Pons (tissue), 1 donor: ENCODE measurements around the gene MRPL2.
A peak's percentile ranks its signal among the peaks of the same experiment; 100 is the strongest.

ENCODE experiments used
- DNase-seq: peaks from one replicate; pipeline ENCODE4 v3.0.0-alpha.2; 2016; ENCODE audit warnings: low spot score

The MRPL2 gene

DNA sequence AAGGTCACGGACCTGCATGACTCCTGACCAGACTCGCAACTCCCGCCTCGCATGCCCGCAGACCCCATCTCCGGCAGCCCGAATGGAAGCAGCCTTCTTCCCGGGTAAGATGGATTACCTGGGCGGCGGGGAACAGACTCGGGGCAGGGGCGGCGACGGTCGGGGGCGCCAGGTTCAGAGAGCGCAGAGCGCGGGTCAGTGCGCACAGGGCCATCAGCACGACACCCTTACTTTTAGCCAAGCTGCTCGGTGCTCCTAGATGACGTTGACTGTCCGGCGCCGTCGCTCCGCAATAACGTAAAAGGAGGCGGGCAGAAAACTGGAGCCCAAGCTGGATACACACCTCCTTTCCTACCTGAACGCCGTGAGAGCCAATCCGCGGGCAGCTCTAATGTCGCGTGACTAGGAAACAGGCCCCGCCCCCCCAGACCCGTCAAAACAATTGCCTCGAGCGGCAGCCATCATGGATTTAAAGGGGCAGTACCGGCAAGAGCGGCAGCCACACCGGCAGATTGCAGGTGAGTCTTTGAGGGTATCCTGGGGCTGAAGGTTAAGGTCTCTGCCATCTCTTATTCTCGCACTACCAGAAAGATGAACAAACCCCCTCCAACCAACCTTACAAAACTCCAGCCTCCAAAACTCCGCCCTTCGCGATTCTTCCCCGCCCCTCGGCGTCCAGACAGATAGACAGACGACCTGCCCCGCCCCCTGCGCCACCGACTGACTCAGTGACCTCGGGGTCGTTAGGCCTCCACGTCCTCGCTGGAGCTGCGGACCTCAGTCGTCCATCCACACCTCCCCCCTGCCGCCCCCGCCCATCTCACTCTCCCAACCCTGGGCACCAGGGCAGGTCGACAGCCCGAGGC is at the start of gene MRPL2, which contains the start of gene KLC4:
TSS of gene MRPL2 (minus strand) at position 267 of the 866 bp plus-strand sequence. CDS start at position 214, 53 bp downstream.
TSS of gene KLC4 (plus strand) at position 464 of the 866 bp plus-strand sequence. CDS start 1,705 bp downstream, outside the sequence.
- DNase-seq: peak; percentile 99

DNA sequence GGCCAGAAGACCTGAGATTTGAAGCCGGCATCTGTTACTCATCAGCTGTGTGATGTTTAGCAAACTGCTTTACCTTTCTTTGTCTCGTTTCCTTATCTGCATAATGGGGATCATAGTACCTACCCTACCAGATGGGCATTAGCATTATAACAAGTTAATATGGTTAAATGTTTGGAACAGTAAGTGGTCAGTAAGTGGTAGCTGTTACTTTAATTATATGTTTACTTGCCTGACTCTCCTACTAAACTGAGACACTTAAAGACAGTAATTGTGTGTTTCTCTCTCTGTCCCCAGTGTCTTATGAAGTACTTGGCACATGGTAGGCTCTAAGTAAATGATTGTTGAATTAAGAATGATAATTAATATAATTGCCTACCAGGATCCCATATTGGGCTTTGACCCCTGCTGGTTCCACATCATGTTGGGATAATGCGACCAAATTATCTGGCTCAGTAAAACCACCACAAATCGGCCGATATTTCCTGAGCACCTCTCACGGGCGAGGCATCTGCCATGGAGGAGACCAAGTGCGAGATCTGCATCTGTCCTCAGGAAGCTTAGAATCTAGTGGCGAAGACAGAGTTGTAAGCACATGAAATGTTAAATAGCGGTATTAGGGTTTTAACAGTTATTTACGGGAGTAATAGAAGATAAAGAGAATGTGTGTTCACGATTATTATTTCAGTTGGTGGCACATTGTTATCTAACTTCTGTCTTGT is 48.3 kb upstream of the MRPL2 start:
- no peak for DNase-seq

DNA sequence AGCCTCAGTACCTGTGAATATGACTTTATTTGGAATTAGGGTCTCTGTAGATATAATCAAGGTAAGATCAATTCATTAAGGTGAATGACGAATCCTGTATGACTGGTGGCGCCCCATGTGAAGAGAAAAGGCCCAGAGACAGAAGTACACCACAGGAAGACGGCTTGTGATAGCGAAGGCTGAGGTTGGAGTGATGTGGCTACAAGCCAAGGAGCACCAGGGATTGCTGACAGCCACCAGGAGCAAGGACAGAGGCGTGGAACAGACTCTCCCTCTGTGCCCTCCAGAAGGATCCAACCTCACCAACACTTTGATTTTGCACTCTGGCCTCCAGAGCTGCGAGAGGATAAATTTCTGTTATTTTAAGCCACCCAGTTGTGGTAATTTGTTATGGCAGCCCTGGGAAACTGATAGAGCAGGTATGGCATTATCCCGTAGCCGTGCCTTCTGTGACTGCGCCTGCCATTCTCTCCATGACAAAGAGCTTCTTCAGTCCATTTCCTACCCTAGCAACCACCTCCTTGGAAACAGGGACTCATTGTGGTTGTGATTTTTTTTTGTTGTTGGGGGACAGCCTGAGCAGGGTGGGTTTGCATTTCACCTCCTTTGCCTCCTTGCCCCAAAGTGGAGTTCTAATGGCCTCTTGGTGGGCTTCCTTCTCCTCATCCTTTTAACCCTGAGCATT is 46.4 kb upstream of the MRPL2 start:
- DNase-seq: no peak

DNA sequence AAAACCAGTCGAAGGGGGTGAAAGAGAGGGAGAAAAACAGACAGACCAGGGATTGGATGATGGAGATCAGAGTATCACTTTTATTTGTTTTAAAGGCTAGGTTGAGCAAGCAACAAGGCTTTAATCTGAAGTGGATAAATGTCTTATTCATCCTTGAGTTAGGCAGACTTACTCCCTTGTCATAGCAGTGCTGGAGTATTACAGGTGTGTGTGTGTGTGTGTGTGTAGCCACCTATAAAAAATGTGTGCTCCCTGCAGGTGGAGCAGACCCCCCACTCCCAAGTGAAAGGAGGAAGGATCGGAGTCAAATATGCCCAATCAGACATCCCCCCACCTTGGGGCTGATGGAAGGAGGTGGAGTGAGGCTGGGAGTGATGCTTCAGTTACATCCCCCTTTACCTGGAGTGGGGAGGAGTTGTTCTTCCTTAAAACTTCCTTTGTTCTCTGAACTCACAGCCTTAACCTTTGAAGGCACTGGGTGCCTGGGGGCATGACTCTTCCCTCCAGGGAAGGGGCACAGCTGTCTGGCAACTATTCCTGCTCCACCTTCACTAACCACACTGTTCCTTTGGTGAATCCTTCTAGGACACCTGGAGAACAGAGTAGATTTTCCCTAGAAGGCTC is 44.1 kb upstream of the MRPL2 start:
- no peak for DNase-seq

DNA sequence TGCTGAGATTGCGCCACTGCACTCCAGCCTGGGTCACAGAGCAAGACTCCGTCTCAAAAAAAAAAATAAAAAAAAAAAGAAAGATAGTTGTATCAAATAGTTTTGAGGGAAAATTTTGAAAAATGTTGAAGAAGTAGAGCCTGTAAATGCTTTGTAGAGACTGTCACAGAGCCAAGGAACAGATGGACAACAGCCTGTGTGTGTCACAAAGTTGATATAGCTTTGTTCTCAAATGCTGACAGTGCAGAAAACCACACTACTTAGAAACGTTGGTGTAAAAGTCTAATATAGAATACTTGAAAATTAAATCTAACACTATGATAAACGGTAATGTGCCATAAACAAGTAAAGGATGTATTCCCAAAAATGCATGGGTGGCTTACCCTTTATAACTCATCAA is 42.3 kb upstream of the MRPL2 start:
- DNase-seq: no peak

DNA sequence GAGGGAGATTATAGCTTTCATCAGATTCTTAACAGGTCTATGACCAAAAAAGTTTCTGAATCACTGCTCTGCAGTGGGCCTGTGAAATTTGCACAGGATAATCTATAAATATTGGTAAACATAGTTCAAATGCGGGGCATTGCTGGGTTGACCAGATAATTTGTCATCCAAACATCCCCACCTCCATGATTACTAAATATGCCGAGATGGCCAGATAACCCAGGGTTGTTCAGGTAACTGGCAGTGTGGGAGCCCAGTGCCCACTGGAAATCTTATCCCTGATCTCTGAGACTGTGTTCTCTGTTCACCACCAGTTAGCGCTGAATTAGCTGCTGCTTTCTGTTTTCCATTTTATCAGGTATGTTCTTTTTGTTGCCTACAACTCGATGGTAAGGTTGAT is 38.3 kb upstream of the MRPL2 start:
- no peak for DNase-seq

DNA sequence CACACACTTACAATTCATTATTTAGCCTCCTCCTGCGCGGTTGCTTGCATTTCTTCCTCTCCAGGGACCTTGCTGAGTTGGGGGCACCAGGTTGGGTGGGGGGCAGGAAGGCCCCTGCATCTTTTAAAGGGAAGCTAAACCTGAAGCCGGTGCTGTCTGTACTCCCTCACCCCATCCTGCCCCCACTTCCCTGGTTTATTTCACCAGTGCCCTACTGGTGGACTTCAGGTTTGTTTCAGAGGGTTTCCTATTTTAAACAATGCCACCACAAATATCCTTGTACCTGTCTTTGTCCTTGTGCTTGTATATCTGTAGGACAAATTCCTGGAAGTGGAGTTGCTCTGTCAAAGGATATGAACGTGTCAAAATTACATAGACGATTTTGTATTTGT is 37.9 kb upstream of the MRPL2 start:
- DNase-seq: no peak

DNA sequence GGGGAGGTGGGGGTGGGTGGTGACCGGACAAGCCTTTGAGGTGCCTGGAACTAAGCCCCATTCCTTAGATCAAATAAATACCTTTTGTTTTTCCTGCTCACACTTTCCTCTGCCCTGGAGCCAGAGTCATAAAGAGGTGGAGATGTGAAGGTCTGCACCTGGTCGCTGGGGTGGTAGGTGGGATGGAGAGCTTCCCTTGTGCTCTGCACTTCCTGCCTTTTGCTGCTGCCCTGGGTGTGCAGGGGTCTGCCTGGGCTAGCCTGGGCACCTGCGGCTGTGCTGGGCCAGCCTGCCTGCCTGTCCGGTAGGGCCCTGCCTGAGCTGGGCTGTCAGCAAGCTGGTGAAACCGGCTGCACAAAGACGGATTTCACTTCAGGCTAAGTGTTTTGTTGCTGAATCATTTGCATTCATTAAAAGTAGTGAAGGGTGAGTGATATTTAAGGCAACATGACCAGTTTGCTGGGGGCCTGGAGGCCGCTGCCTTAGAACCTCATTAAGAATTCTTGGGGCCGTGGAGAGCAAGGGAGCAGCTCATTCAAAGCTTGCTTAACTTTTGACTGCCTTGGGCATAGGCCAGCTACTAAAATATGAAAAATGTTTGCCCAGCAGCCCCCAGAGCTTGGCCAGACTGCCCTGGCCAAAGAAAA is 37.3 kb upstream of the MRPL2 start:
- no peak for DNase-seq

DNA sequence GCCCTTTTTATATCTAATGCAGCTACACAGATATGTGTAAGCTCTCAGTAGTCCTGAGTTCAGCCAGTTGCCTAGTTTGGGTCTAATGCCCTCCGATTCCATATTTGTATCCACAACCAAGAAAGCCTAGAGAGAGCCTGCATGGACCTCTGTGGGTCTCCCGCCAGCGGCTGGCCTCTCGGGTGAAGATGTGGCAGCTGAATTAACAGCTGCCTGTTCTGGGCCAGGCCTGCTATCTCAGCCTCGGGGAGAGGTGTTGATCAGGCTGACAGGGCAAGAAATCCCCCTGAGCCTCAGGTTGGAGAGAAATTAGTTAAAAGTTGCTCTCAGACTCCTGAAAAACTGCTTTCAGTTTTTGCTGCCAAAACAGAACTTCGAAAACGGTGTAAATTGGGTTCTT is 36.7 kb upstream of the MRPL2 start:
- no peak for DNase-seq

DNA sequence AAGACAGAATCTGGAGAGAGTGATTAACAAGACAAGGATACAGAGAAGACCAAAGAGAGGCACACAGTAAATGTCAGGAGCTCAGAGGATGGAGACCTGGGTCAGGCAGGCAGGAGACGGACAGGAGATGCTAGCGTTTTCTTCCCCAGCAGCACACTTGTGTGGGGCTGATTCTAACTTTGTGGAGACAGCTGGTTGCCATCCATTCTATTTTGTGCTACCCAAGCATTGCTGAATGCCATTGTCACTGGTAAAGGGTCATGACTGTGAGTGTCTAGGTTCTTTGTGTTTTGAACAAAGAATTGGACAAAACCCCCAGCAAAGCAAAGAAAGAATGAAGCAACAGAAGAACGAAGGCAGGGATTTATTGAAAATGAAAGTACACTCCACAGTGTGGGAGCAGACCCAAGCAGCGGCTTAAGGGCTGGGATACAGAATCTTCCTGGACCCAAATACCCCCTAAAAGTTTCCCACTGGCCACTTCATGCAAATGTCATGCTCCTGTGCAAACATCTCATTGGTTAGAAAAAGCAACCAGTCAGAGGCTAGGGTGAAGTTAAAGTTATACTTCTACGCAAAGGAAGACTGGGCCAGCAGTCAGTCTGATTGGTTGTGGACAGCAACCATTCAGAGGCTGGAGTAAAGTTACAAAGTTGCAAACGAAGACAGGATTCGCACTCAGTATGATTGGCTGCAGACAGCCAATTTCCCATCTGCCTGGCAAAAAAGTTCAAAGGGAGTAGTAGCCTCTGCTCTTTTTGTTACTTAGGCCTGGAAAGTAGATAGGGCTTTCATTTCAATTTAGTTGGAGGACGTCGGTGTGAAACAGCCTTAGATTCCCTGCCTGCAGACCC is 34.4 kb upstream of the MRPL2 start:
- DNase-seq: peak; percentile 14

DNA sequence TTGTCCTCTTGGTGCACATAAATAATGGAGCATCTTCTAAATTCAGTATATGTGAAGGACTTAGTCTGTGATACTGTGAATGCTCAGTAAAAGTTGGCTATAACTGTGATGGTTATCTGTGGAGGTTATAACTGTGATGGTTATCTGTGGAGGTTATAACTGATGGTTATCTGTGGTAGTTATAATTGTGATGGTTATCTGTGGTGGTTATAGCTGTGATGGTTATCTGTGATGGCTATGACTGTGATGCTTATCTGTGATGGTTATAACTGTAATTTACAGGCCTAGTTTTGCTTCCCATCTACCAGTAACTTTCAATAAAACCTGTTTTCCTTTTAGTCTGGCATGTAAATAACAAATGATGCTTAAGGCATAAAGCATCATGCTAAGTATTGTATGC is 33.4 kb upstream of the MRPL2 start:
- no peak for DNase-seq

DNA sequence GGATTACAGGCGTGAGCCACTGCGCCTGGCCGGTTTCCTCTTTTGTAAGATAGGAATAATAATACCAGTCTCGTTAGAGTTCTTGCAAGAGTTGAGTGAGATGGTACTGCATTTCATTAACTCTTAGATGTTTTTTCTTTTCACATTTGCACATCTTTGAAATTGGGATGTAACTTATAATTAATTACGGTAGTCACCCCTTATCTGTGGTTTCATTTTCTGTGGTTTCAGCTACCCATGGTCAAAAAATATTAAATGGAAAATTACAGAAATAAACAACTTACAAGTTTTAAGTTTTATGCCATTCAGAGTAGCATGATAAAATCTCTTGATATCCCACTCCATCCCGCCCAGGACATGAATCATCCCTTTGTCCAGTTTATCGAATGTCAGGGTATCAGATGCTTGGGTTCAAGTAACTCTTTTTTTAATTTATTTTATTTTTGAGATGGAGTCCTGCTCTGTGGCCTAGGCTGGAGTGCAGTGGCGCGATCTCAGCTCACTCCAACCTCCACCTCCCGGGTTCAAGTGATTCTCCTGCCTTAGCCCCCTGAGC is 32.3 kb upstream of the MRPL2 start:
- no peak for DNase-seq

DNA sequence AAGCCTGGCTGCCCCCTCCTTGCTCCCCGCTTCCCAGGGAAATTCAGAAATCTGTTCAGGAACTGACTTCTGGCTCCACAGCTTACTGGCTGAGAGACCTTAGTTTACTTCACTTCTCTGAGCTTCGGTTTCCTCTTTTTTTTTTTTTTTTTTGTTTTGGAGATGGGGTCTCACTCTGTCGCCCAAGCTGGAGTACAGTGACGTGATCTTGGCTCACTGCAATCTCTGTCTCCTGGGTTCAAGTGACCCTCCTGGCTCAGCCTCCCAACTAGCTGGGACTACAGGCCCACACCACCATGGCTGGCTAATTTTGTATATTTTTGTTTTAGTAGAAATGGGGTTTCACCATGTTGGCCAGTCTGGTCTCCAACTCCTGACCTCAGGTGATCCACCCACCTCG is 31.8 kb upstream of the MRPL2 start:
- DNase-seq: no peak

DNA sequence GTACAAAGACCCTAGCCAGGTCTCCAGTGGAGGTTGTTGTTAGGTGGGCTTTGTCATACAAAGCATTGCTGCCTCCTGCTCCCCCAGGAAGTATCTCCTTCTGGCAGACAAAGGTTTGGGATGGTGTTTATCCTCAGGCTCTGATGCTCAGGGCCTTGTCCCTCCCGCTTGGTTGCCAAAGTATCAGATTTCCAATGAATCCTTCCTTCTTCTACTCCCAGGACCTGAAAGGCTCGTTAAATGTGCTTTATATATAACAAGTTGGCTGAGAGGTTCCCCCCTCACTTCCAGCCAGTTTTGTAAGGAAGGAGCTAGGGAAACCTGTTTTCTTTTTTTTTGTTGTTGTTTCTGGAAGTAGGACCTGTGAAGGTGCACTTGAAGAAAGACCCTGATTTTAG is 31.3 kb upstream of the MRPL2 start:
- no peak for DNase-seq

DNA sequence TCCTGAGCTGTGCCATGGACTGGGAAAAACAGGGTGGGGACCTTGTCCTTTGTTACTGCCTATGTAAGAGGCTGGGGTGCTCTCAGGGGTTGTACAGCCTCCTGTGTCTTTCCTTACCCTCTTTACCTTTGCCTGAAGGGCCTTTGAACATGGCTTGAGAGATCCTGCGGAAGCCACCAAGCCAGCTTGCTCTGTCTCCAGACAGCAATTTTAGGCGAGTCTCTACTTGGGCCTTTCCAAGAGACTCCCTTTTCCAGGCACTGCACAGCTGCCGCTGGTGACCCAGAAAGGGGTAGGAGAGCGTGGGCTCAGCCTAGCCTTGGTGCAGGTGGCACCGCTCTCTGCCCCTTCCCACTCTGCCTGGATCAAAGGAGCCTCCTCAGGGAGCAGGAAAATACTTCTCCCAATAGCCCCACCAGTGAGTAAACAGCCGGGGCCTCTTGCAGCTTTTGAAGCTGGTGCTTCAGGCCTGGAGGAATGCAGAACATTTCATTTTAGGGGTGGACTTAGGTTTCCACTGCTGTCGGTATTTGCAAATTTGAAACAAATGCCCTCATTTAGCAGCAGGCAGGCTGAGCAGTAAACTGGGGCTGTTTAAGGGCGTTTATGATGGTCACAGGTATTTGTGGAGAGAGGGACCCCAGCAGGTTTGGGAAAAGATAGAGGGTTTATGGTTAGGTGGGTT is 30.8 kb upstream of the MRPL2 start:
- no peak for DNase-seq

DNA sequence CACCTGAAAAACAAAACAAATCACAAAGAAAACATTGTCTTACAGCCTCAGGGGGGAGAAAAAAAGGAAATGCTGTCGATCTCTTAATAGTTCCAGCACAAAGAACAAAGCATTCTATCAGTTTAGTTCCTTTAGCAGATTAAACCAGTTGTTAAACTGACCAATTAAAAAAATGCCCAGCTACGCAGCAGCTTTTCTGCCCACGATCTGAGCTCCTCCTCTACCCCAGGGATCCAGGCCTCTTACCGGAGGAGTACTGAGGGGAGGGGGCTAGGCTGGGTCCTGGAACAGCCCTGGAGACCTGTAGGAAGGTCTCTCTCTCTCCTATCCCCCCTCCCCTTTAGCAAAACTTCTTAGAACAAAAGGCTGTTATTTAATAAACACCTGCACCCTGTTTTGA is 30.2 kb upstream of the MRPL2 start:
- no peak for DNase-seq

DNA sequence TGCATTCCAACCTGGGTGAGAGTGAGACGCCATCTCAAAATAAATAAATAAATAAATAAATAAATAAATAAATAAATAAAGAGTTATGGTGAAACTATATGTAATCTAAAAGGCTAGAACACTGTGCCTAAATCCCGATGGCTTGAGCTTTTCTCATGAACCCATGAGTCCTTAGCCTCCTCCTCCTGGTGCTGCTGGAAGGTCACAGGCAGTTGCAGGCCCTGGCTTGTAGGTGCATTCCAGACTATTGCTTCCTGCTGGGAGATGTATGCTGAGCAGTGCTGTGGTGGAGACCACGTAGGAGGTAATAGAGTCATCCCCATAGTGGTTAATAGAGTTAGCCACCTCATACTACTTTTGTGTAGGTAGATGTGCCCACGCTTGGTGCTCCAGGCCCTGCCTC is 29.4 kb upstream of the MRPL2 start:
- DNase-seq: no peak

DNA sequence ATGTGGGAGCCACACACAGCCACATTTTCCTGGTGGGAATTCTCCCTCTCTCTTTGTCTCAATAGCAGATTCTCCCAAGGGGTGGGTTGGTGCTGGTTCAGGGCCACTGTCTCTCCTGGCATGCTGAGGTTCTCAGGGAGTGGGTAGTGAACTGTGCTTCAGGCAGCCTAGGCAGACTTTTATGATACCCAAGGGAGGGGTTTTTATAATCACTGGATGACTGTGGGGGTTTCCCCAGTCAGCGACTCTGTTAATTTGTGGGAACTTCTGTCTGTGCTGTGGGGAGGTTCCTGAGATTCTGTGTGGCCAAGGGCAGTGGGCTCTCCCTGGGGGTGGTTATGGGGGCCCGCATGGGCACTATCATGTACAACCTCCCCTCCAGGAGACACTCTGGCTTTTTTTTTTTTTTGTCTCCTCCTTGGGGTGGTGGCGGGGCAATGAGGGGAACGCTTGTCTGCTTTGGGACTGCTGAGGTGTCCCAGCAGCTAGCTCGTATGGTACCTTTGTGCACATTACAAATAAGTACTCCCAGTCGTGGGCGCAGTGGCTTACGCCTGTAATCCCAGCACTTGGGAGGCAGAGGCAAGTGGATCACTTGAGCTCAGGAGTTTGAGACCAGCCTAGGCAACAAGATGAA is 26.9 kb upstream of the MRPL2 start:
- no peak for DNase-seq
